Panc1 (cell line): ENCODE results near the gene CLBA1. TPM values are rescaled to one million over a fixed set of nuclear protein-coding genes. Genes with fewer than 3 reads are reported as not detected.

Experiments used
- ATAC-seq: fragments of 200-7000 bp; cut with Tn5 transposase; 2 replicates; pipeline ENCODE4 v1.9.1; 2020; ENCODE audit warnings: mild to moderate bottlenecking, moderate library complexity
- BruUV-seq: library from RNA; stranded (reverse); fragments of 400-500 nt; replicated peaks from 2 replicates; lab custom pipeline; 2021; lab: Mats Ljungman, UMichigan
- CTCF ChIA-PET: fragments of 300-600 bp; sonication (Branson Sonifier 250); formaldehyde crosslinking; loops from one replicate; lab custom pipeline; 2022; ENCODE audit warnings: antibody characterized with exemption; lab: Charles Lee
- POLR2A ChIA-PET: fragments of 300-600 bp; sonication (Branson Sonifier 250); formaldehyde crosslinking; loops from one replicate; lab custom pipeline; 2022; ENCODE audit warnings: antibody characterized with exemption; lab: Charles Lee
- DNase-seq: peaks from one replicate; pipeline ENCODE4 v3.0.0-alpha.2; 2010; ENCODE audit warnings: low read depth, low spot score
- H3K27ac ChIP-seq: 2 replicates; pipeline ENCODE4 v1.5.1; 2011; ENCODE audit warnings: mild to moderate bottlenecking, low read length, inconsistent platforms
- H3K27me3 ChIP-seq: fragments of 200-500 bp; sonication (Bioruptor generic); 2 replicates; pipeline ENCODE4 v1.6.0; 2014; ENCODE audit warnings: low read length, inconsistent platforms; ENCODE audit not compliant: control insufficient read depth, insufficient read depth
- H3K36me3 ChIP-seq: fragments of 200-500 bp; sonication (Bioruptor generic); 2 replicates; pipeline ENCODE4 v1.5.1; 2014; ENCODE audit warnings: inconsistent platforms, mild to moderate bottlenecking, low read length, moderate library complexity; ENCODE audit not compliant: control insufficient read depth, insufficient read depth
- H3K4me1 ChIP-seq: 2 replicates; pipeline ENCODE4 v1.5.1; 2011; ENCODE audit warnings: inconsistent platforms, mild to moderate bottlenecking, low read length, moderate library complexity; ENCODE audit not compliant: control insufficient read depth, insufficient read depth
- H3K4me3 ChIP-seq, 2 experiments: 2 replicates each; pipeline ENCODE4 v1.5.1; 2011 to 2012; ENCODE audit warnings: low read depth in 2 of 2, low read length in 2 of 2, mild to moderate bottlenecking in 2 of 2, inconsistent platforms in 1 of 2, moderate library complexity in 1 of 2
- H3K9me3 ChIP-seq: fragments of 200-500 bp; sonication (Bioruptor generic); 2 replicates; pipeline ENCODE4 v1.5.1; 2014; ENCODE audit warnings: low read depth, mild to moderate bottlenecking, inconsistent platforms, low read length, moderate library complexity; ENCODE audit not compliant: control insufficient read depth, insufficient read depth
- CTCF ChIP-seq: fragments of 450-650 bp; IDR thresholded peaks from 2 replicates; pipeline ENCODE4 v1.5.1; 2017; ENCODE audit warnings: mild to moderate bottlenecking
- POLR2AphosphoS5 ChIP-seq: IDR thresholded peaks from 2 replicates; pipeline ENCODE4 v1.6.1; 2012; ENCODE audit warnings: mild to moderate bottlenecking, low read depth, low read length, moderate library complexity
- REST ChIP-seq, 2 experiments: IDR thresholded peaks; 2 replicates each; pipeline ENCODE4 v1.6.1; 2011 to 2012; ENCODE audit warnings: low read depth in 2 of 2, control low read depth in 1 of 2, low read length in 1 of 2, mild to moderate bottlenecking in 1 of 2, moderate library complexity in 1 of 2; ENCODE audit not compliant: insufficient read depth in 1 of 2
- SIN3A ChIP-seq: IDR thresholded peaks from 2 replicates; pipeline ENCODE4 v1.6.1; 2012; ENCODE audit warnings: low read depth, mild to moderate bottlenecking, low read length, moderate library complexity, borderline replicate concordance; ENCODE audit not compliant: insufficient read depth
- TCF7L2 ChIP-seq: IDR thresholded peaks from 2 replicates; pipeline ENCODE4 v1.6.1; 2011; ENCODE audit warnings: mild to moderate bottlenecking, low read depth, low read length, inconsistent platforms
- in situ Hi-C: cut with HindIII; loops from 2 replicates; pipeline ENCODE4 v1.10.0; 2016; ENCODE audit warnings: low sequenced_read_pairs, low pct_unique_long_range_greater_than_20kb
- intact Hi-C: fragments of 100-400 bp; cut with micrococcal nuclease; formaldehyde crosslinking; loops from one replicate; pipeline ENCODE4 v1.10.0; 2022; ENCODE audit not compliant: unreplicated experiment
- total RNA-seq: library from RNA; stranded (reverse); gene quantifications from one replicate; pipeline ENCODE4 v1.2.1, GENCODE V29; 2021; ENCODE audit not compliant: unreplicated experiment

The CLBA1 gene
- total RNA-seq, 1 experiment from 2014 or later, result 13.8 TPM

- ChIA-PET POLR2A (interaction anchor here (0.6 to 1.3 kb wide), 2 partner anchors 11 to 308 kb away, joined by 3 to 10 read pairs; no protein-coding TSS in a partner anchor), CTCF (interaction anchor here (1.8 kb wide), 1 partner anchor 72 kb away, joined by 18 read pairs; no protein-coding TSS in a partner anchor)
- peaks cover 2% of the 10 kb centered on the region; the same call in 1 of the 2 replicates for H3K36me3 ChIP-seq
- no TSS peak for BruUV-seq
- ATAC-seq (no peak), DNase-seq (no peak)
- peak overlapping the region; percentile 93 for H3K27ac ChIP-seq
- TF ChIP-seq POLR2AphosphoS5 (no peak), CTCF (no peak), SIN3A (no peak), TCF7L2 (no peak)
- no peaks in the 10 kb centered on the region for H3K9me3 ChIP-seq
- intact Hi-C loops, result loop anchor here (5.0 kb wide), 1 partner anchor 73 kb away; no protein-coding TSS in a partner anchor
- H3K4me1 ChIP-seq, result peaks cover 55% of the 10 kb centered on the region
- H3K27me3 ChIP-seq, result no peaks in the 10 kb centered on the region
- in situ Hi-C loops, result no loop called here
- H3K4me3 ChIP-seq, result peak overlapping the region in 1 of 2 experiments; percentile 35; a peak in 2 of 4 replicates
Observed at GRCh38 chr14:104974146-104974541, 11.4 kb upstream of the CLBA1 start.

- POLR2A ChIA-PET, result interaction anchor here (0.6 to 1.3 kb wide), 2 partner anchors 10 to 100 kb away, joined by 3 to 10 read pairs; no protein-coding TSS in a partner anchor
- peaks cover 62% of the 10 kb centered on the region for H3K4me1 ChIP-seq
- in situ Hi-C loops, result no loop called here
Observed at GRCh38 chr14:104974665-104975390, 10.8 kb upstream of the CLBA1 start.

More at GRCh38 chr14:104974665-104975390, 10.8 kb upstream of the CLBA1 start:
- TF ChIP-seq SIN3A, result no peak
- no peak for TF ChIP-seq REST (IDR thresholded peaks at IDR 0.05; ENCODE audit: insufficient read depth in 1 of 2, low read depth in 2 of 2, low read length in 1 of 2)
- no peak for TF ChIP-seq CTCF
- TF ChIP-seq POLR2AphosphoS5, result no peak
- no peak for TF ChIP-seq TCF7L2
- DNase-seq, result no peak
- Histone ChIP-seq H3K27me3 (no peaks in the 10 kb centered on the region), H3K27ac (peak overlapping the region; percentile 93), H3K36me3 (peaks cover 2% of the 10 kb centered on the region; the same call in 1 of the 2 replicates), H3K4me3 (peak overlapping the region in 1 of 2 experiments; percentile 35; a peak in 2 of 4 replicates), H3K9me3 (no peaks in the 10 kb centered on the region)
- CTCF ChIA-PET, result interaction anchor here (1.8 kb wide), 1 partner anchor 71 kb away, joined by 18 read pairs; no protein-coding TSS in a partner anchor
- BruUV-seq, result no TSS peak
- no peak for ATAC-seq
- intact Hi-C loops, result loop anchor here (5.0 kb wide), 1 partner anchor 72 kb away; no protein-coding TSS in a partner anchor
